Measurements from ENCODE around the gene FFAR3.

GRCh38 chr19:35381926-35382325 lies 23.7 kb downstream of the FFAR3 start:
- TF ChIP-seq CTCF (IDR thresholded peaks at IDR 0.05; ENCODE audit: low read length) (no peak), EZH2 (IDR thresholded peaks at IDR 0.05; ENCODE audit: borderline replicate concordance, low read length) (no peak)

Measured in OCI-LY1 (cell line).